Nephron progenitor cell (in vitro differentiated cells): ENCODE data around the gene COL8A1.
A peak's percentile ranks its signal among the peaks of the same experiment; 100 is the strongest.

Experiments used
- DNase-seq: peaks from one replicate; pipeline ENCODE4 v3.0.0; 2021
- H3K27ac Mint-ChIP-seq: 2 replicates; pipeline ENCODE4 v1.8.0; 2021; ENCODE audit warnings: mild to moderate bottlenecking, moderate library complexity, mixed read lengths
- H3K27me3 Mint-ChIP-seq: 2 replicates; pipeline ENCODE4 v1.8.0; 2021; ENCODE audit warnings: mild to moderate bottlenecking, low read depth, mixed read lengths; ENCODE audit not compliant: poor library complexity
- H3K36me3 Mint-ChIP-seq: 2 replicates; pipeline ENCODE4 v1.8.0; 2021; ENCODE audit warnings: low read depth, mixed read lengths
- H3K4me1 Mint-ChIP-seq: 2 replicates; pipeline ENCODE4 v1.8.0; 2021; ENCODE audit warnings: mixed read lengths
- H3K4me3 Mint-ChIP-seq: 2 replicates; pipeline ENCODE4 v1.8.0; 2021; ENCODE audit warnings: mild to moderate bottlenecking, moderate library complexity, mixed read lengths
- H3K9me3 Mint-ChIP-seq: 2 replicates; pipeline ENCODE4 v1.8.0; 2021; ENCODE audit warnings: mild to moderate bottlenecking, moderate library complexity, mixed read lengths
- CTCF ChIP-seq: fragments of 200-600 bp; sonication (generic); IDR thresholded peaks from 2 replicates; pipeline ENCODE4 v1.5.0; 2021; ENCODE audit warnings: antibody characterized with exemption

COL8A1 gene

GRCh38 chr3:99817437-99818240 is 179.2 kb downstream of the COL8A1 start, which contains the start of gene CMSS1:
CMSS1 (plus strand) TSS chr3:99817862.
- H3K4me1 Mint-ChIP-seq, result peaks cover 32% of the 10 kb centered on the region
- no peaks in the 10 kb centered on the region for H3K9me3 Mint-ChIP-seq
- DNase-seq, result peak; percentile 99
- no peak for TF ChIP-seq CTCF
- H3K27ac Mint-ChIP-seq, result peak within 1 kb of the TSS; percentile 100
- H3K27me3 Mint-ChIP-seq, result peaks cover 3% of the 10 kb centered on the region
- H3K4me3 Mint-ChIP-seq, result peak within 1 kb of the TSS; percentile 96
- H3K36me3 Mint-ChIP-seq, result peaks cover 5% of the 10 kb centered on the region

GRCh38 chr3:99818818-99819217 is 180.4 kb downstream of the COL8A1 start:
- DNase-seq, result no peak
- H3K4me3 Mint-ChIP-seq, result peak overlapping the region; percentile 96
- H3K27ac Mint-ChIP-seq, result no peak overlapping the region
- H3K4me1 Mint-ChIP-seq, result peaks cover 39% of the 10 kb centered on the region
- H3K9me3 Mint-ChIP-seq, result no peaks in the 10 kb centered on the region
- H3K36me3 Mint-ChIP-seq, result peaks cover 5% of the 10 kb centered on the region
- TF ChIP-seq CTCF, result no peak
- H3K27me3 Mint-ChIP-seq, result peaks cover 3% of the 10 kb centered on the region

- TF ChIP-seq CTCF, result no peak
- Mint-ChIP-seq H3K9me3 (no peaks in the 10 kb centered on the region), H3K27me3 (peaks cover 4% of the 10 kb centered on the region), H3K4me3 (no peak overlapping the region), H3K36me3 (peaks cover 14% of the 10 kb centered on the region), H3K27ac (peak overlapping the region; percentile 17), H3K4me1 (peaks cover 17% of the 10 kb centered on the region)
- no peak for DNase-seq
Measured at GRCh38 chr3:99823723-99824711, 185.6 kb downstream of the COL8A1 start.

GRCh38 chr3:99825004-99825640 is 186.7 kb downstream of the COL8A1 start:
- no peak for DNase-seq
- H3K27ac Mint-ChIP-seq, result no peak overlapping the region
- peaks cover 13% of the 10 kb centered on the region for H3K4me1 Mint-ChIP-seq
- TF ChIP-seq CTCF, result no peak
- peaks cover 4% of the 10 kb centered on the region for H3K27me3 Mint-ChIP-seq
- no peak overlapping the region for H3K4me3 Mint-ChIP-seq
- no peaks in the 10 kb centered on the region for H3K9me3 Mint-ChIP-seq
- peaks cover 11% of the 10 kb centered on the region for H3K36me3 Mint-ChIP-seq

GRCh38 chr3:99829844-99830243 is 191.4 kb downstream of the COL8A1 start:
- Mint-ChIP-seq H3K4me3 (no peak overlapping the region), H3K27ac (no peak overlapping the region), H3K4me1 (peaks cover 4% of the 10 kb centered on the region), H3K36me3 (peaks cover 10% of the 10 kb centered on the region), H3K9me3 (no peaks in the 10 kb centered on the region), H3K27me3 (peaks cover 4% of the 10 kb centered on the region)
- TF ChIP-seq CTCF, result no peak
- no peak for DNase-seq
